ENCODE measurements around the gene PLCL1.

PLCL1 gene

GRCh38 chr2:197804049-197804757, at the start of gene PLCL1:
Gene PLCL1, plus strand, starts transcription at chr2:197804593.
- peak; percentile 83 to 84 for DNase-seq (ENCODE audit: low read depth in 2 of 2)

DNA sequence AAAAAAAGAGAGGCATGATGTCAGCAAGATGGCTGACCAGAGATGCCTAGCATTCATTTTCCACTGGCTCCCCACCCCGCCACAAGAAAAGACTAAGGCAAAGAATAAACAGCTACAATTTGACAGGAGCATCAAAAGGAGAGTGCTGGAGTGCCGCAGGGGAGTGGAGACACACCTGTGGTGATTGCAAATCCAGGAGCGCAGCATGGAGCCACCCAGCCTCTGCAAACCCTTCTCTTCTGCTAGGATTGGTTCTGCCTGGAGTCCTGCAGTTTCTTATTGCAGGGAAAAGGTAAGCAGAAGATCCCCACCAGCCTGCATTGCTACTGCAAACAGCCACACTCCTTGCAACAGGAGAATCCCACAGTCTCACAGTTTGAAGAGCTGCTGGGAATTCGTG, 45.4 kb upstream of the PLCL1 start:
- no peak for DNase-seq (ENCODE audit: low read depth in 2 of 2)

- no peak for DNase-seq (ENCODE audit: low read depth in 2 of 2)
These were observed 44.6 kb upstream of the PLCL1 start for GRCh38 chr2:197759625-197760292.

GRCh38 chr2:197760293-197760657, 44.1 kb upstream of the PLCL1 start:
- no peak for DNase-seq (ENCODE audit: low read depth in 2 of 2)

DNA sequence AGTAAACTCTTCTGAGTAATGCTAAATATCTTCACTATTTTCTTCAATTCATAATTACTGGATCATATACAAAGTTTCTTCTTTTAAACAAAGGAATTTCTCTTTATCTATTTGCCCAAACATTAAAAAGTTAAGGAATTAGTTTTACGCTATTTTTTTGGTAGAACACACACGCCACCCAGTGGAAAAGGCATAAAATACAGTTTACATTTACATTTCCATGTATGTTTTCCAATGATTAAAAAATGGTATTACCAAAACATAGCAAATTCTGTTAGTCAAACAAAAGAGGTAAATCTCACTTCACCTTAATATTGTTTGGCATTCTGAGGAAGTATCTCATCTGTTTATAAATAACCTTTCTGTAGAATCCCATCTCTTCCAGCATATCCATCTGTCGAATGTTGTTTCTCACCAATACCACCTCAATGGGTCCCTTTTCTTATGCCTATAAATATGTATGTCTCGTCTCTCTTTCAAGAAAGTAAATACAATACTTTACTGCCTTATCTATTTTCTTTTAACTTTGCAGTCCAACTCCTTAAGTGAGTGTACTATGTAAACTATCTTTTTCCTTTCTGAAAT, 26.5 kb upstream of the PLCL1 start:
- no peak for DNase-seq (ENCODE audit: low read depth in 2 of 2)

DNA sequence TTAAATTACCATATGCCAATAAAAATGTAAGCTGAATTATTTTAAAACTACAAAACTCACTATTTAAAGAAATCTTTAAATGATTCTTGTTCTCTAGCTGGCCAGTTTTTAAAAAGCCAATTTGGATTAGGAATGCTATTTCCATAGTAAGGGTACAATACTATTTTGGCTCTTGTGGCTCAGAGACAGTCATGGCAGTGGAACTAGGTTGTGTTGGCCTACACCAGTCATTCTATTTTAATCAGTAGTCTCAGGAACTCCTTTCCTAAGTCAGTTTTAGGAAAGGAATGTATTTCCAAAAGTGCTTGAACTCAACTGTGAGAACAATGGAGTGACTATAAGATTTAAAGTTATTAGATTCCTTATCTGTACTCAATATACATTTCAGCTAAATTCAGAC, 25.1 kb upstream of the PLCL1 start:
- no peak for DNase-seq (ENCODE audit: low read depth in 2 of 2)

DNA sequence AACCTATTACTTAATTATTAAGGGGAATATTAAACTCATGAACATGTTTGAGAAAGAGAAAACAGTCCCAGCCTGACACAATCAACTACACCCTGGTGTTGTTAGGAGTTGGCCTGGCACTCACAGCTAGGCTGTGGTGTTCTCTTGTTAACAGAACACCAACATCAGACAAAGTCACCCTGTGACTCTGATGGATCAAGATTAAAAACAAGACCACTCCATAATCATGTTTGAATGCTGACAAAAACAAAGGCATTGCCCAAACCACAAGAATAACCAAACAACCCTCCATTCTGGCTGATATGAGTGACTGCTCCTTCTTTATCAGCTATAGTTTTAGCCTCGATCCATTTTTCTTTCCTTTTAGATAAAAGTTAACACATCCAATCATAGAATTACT, 22.3 kb upstream of the PLCL1 start:
- no peak for DNase-seq (ENCODE audit: low read depth in 2 of 2)

GRCh38 chr2:197784956-197785941, 19.1 kb upstream of the PLCL1 start, which contains the start of gene BOLL:
Gene BOLL, minus strand, starts transcription at chr2:197785319. Its CDS starts 3,469 bp downstream, at chr2:197781850.
- DNase-seq (ENCODE audit: low read depth in 2 of 2) = no peak

GRCh38 chr2:197786010-197786877, 18.1 kb upstream of the PLCL1 start:
- peak; percentile 59 to 63 for DNase-seq (ENCODE audit: low read depth in 2 of 2)

GRCh38 chr2:197793456-197793855, 10.9 kb upstream of the PLCL1 start:
- DNase-seq (ENCODE audit: low read depth in 2 of 2) = no peak

DNA sequence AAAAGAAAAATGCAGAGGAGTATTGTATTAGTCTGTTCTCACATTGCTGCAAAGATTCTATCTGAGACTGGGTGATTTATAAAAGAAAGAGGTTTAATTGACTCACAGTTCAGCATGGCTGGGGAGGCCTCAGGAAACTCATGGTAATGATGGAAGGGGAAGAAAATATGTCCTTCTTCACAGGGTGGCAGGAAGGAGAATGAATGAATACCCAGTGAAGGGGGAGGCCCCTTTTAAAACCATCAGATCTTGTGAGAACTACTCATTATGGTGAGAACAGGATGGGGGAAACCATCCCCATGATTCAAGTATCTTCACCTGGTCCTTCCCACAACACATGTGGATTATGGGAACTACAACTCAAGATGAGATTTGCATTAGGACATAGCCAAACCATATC, 9.1 kb upstream of the PLCL1 start:
- DNase-seq (ENCODE audit: low read depth in 2 of 2) = no peak

GRCh38 chr2:197798187-197798586, 6.2 kb upstream of the PLCL1 start:
- DNase-seq (ENCODE audit: low read depth in 2 of 2) = no peak

DNA sequence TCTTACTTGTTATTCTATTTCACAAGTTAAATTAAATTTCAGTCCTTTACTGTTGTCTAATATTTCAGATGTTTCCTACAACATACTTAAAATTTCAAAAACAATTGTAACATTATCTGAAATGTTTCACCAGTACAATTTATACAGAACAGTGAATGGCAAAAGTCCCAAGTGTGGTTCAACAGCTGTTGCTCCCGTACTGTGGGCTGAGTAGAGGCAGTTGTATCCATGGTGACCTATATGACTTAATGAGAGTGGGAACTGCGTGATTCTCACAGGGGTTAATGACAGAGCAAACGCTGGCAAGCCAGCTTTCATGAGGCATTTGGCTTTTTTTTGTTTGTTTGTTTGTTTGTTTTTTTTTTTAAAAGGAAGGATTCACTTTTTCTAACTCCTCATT, 5.3 kb upstream of the PLCL1 start:
- no peak for DNase-seq (ENCODE audit: low read depth in 2 of 2)

- DNase-seq (ENCODE audit: low read depth in 2 of 2) = no peak
These were observed 4.3 kb upstream of the PLCL1 start for GRCh38 chr2:197800091-197800490.

GRCh38 chr2:197801033-197801432, 3.4 kb upstream of the PLCL1 start:
- DNase-seq (ENCODE audit: low read depth in 2 of 2) = no peak

- no peak for DNase-seq (ENCODE audit: low read depth in 2 of 2)
These were observed 1.4 kb upstream of the PLCL1 start for GRCh38 chr2:197803033-197803444.

GRCh38 chr2:197804758-197805714, 643 bp downstream of the PLCL1 start:
- peak in 1 of 2 donors; percentile 12 for DNase-seq (ENCODE audit: low read depth in 2 of 2)

DNA sequence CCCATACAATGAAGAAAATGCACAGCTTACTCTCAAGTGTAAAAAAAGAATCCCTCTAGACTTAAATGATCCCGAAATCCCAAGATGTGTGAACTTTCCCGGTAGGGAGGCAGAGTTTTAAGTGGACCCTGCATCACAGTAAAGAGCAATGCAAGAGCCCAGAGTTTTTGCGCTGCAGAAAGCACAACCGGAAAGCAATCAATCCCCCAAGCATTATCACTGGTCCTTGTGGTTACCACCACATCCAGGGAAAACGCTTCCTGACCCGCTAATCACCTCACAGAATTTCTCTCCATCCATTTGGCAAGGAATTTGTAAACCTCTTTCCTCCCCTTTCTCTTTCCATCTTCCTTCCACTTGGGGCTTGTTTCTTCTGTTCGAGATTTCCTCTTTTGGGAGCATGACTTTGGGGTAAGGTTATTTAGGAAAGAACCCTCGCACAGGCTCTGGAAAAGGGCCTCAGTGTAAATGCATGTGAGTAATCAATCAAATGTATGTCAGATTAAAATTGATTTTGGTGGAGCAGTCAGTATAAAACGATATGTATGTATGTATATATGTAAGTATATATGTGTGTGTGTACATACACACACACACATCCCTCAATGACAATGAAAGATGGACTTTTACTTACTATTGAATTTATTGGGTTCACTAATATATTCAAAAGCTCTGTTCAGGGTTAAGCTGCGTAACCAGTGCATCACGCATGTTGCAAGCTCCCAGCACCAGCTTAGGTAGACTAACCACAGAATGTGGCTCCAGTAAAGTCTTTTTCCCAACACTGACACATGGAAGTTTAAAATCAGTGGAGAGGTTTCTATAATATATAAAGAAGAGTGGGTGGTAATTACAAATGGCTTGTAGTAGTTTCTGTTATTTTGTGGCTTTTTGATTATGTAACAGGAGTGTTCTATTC, 1.6 kb downstream of the PLCL1 start:
- DNase-seq (ENCODE audit: low read depth in 2 of 2) = no peak

DNA sequence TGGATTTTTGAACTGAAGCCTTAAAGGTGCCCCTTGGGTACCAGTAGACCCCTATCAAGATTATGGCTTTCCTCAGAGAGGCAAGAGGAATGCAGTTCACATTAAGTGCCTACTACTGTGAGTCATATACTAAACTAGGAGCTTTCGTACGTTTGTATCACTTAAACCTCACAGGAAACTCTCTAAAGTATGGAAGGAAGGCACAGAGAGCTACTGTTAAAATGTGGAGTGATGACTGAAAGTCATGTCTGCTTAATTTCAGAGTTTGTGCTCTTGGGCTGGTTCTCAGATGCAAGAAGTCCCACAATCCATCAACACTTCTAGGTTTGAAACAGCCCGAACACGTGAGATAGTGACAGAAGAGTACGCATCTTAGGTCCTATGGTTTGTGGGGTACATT, 4.7 kb downstream of the PLCL1 start:
- DNase-seq (ENCODE audit: low read depth in 2 of 2) = no peak

All from stimulated activated CD8-positive, alpha-beta memory T cell treated with anti-CD3 and anti-CD28 coated beads, Interleukin-15, amount 100 ng/mL, for 48 hours (primary cell).